Measurements from ENCODE around the gene MRPL44.

DNA sequence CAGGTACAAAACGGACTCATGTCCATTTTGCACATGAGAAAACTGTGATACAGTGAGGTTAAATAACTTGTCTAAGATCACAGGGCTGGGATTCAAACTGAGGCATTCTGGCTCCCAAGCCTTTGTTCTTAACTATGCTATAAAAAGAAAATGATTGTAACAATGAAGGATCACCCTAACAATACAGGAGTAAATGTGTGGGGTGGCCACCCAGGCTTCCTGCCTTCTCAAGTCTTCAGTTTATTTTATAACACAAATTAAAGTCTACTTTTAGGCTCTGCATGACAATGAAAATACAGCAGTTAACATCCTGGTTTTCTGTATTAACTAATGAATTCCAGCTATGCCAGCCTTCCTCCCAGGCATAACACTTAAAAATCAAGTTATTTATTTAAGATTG lies 19.7 kb upstream of the MRPL44 start:
- TF ChIP-seq CTCF (IDR thresholded peaks at IDR 0.05; ENCODE audit: low read length) (no peak), EZH2phosphoT487 (IDR thresholded peaks at IDR 0.05; ENCODE audit: low read length) (no peak), EZH2 (optimal IDR thresholded peaks at IDR 0.05; ENCODE audit: low read depth, low read length) (no peak)

Measured in MM.1S (cell line).